Esophagus muscularis mucosa (tissue), 3 donors: ENCODE results near the gene PDE1A.

Experiments
- POLR2AphosphoS5 ChIP-seq, 2 donors: sonication (generic); formaldehyde crosslinking; IDR thresholded peaks; one replicate each; pipeline ENCODE4 v1.6.1; 2017; ENCODE audit warnings: antibody characterized with exemption in 2 of 2
- TF ChIP-seq, protein P1 (sequence below), 3 experiments: fragments of 200-600 bp in 2 of 3; fragments of 450-650 bp in 1 of 3; sonication (generic) in 2 of 3; IDR thresholded peaks; one replicate each; pipeline ENCODE4 v1.5.1; 2017 to 2019; ENCODE audit warnings: antibody characterized with exemption in 3 of 3, mild to moderate bottlenecking in 2 of 3, moderate library complexity in 1 of 3

DNA sequence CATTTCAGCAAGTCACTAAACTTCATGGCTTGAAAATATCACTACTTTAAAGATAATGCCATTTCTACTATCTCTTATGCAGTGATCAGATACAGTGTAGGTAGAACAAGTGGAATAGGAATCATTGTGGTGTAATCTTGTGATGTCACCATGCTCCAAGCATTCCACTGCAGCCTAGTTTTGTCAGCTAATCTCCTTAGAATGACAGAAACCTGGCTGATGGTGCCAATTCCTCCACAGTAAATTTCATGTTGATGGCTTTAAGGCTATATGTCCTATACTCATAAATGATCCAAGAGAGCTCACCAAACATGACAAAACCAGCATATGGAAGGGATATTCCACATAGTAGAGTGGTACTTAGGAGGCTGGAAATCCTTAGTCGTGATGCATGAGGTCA, 184.9 kb downstream of the PDE1A start:
- TF ChIP-seq, protein P1, sequence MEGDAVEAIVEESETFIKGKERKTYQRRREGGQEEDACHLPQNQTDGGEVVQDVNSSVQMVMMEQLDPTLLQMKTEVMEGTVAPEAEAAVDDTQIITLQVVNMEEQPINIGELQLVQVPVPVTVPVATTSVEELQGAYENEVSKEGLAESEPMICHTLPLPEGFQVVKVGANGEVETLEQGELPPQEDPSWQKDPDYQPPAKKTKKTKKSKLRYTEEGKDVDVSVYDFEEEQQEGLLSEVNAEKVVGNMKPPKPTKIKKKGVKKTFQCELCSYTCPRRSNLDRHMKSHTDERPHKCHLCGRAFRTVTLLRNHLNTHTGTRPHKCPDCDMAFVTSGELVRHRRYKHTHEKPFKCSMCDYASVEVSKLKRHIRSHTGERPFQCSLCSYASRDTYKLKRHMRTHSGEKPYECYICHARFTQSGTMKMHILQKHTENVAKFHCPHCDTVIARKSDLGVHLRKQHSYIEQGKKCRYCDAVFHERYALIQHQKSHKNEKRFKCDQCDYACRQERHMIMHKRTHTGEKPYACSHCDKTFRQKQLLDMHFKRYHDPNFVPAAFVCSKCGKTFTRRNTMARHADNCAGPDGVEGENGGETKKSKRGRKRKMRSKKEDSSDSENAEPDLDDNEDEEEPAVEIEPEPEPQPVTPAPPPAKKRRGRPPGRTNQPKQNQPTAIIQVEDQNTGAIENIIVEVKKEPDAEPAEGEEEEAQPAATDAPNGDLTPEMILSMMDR (IDR thresholded peaks at IDR 0.05), result no peak
- no peak for TF ChIP-seq POLR2AphosphoS5 (IDR thresholded peaks at IDR 0.05)
